Measurements from ENCODE around the gene RASD1. TPM values are rescaled to one million over a fixed set of nuclear protein-coding genes. Genes with fewer than 3 reads are reported as not detected.
A peak's percentile ranks its signal among the peaks of the same experiment; 100 is the strongest.
"Not testable (repeated sequence)": the region's sequence is repeated elsewhere in the genome, so short reads cannot be mapped to it uniquely, and the experiment has no call there.

The RASD1 gene
- total RNA-seq, 1 donor from 2014 or later, result 45.3 TPM

GRCh38 chr17:17462048-17462824 lies 34.0 kb downstream of the RASD1 start:
- no peak for DNase-seq (ENCODE audit: missing footprints)
- intact Hi-C loops (cut with DNase I), result no loop called here
- no peak for ATAC-seq

- intact Hi-C loops (cut with DNase I), result no loop called here
- no peak for DNase-seq (ENCODE audit: missing footprints)
- ATAC-seq, result no peak
These were observed 36.2 kb downstream of the RASD1 start for GRCh38 chr17:17460038-17460437.

GRCh38 chr17:17457680-17458079 lies 38.5 kb downstream of the RASD1 start:
- ATAC-seq (no peak), DNase-seq (ENCODE audit: missing footprints) (no peak)
- intact Hi-C loops (cut with DNase I), result no loop called here

- no peak for DNase-seq (ENCODE audit: missing footprints)
- ATAC-seq, result no peak
- intact Hi-C loops (cut with DNase I), result no loop called here
These were observed 39.9 kb downstream of the RASD1 start for GRCh38 chr17:17456251-17456650.

GRCh38 chr17:17455173-17455572 lies 41.0 kb downstream of the RASD1 start:
- intact Hi-C loops (cut with DNase I), result no loop called here
- DNase-seq (ENCODE audit: missing footprints) (no peak), ATAC-seq (no peak)

- DNase-seq (ENCODE audit: missing footprints); intact Hi-C loops (cut with DNase I); ATAC-seq: not testable (repeated sequence)
These were observed 41.5 kb downstream of the RASD1 start for GRCh38 chr17:17454700-17455099.

GRCh38 chr17:17454276-17454675 lies 41.9 kb downstream of the RASD1 start:
- intact Hi-C loops (cut with DNase I), result no loop called here
- ATAC-seq (no peak), DNase-seq (ENCODE audit: missing footprints) (no peak)

- intact Hi-C loops (cut with DNase I), result no loop called here
- ATAC-seq (no peak), DNase-seq (ENCODE audit: missing footprints) (no peak)
These were observed 43.1 kb downstream of the RASD1 start for GRCh38 chr17:17453088-17453487.

GRCh38 chr17:17448723-17449122 lies 47.5 kb downstream of the RASD1 start:
- intact Hi-C loops (cut with DNase I), result no loop called here
- ATAC-seq, result no peak
- DNase-seq (ENCODE audit: missing footprints), result no peak

GRCh38 chr17:17448076-17448475 lies 48.1 kb downstream of the RASD1 start:
- ATAC-seq (no peak), DNase-seq (ENCODE audit: missing footprints) (no peak)
- intact Hi-C loops (cut with DNase I), result no loop called here

- intact Hi-C loops (cut with DNase I), result no loop called here
- no peak for ATAC-seq
- no peak for DNase-seq (ENCODE audit: missing footprints)
These were observed 48.9 kb downstream of the RASD1 start for GRCh38 chr17:17447264-17447663.

- intact Hi-C loops (cut with DNase I), result no loop called here
- ATAC-seq (no peak), DNase-seq (ENCODE audit: missing footprints) (no peak)
These were observed 49.5 kb downstream of the RASD1 start for GRCh38 chr17:17446666-17447155.

GRCh38 chr17:17445925-17446665 lies 50.1 kb downstream of the RASD1 start:
- intact Hi-C loops (cut with DNase I), result no loop called here
- peak; percentile 23 for ATAC-seq
- DNase-seq (ENCODE audit: missing footprints), result no peak

- intact Hi-C loops (cut with DNase I), result no loop called here
- DNase-seq (ENCODE audit: missing footprints) (no peak), ATAC-seq (no peak)
These were observed 50.8 kb downstream of the RASD1 start for GRCh38 chr17:17445296-17445924.

Other genes with a start within 250 kb of the RASD1 start
- 83.8 TPM for gene COPS3, start 215.1 kb downstream of the RASD1 start, total RNA-seq
- gene NT5M, start 193.0 kb downstream of the RASD1 start, total RNA-seq, result 8.3 TPM
- gene MED9, start 19.4 kb downstream of the RASD1 start, total RNA-seq, result 40.4 TPM
- 18.2 TPM for gene PEMT, start 95.3 kb upstream of the RASD1 start, total RNA-seq
- 31.9 TPM for gene RAI1, start 185.1 kb upstream of the RASD1 start, total RNA-seq

All from Right ventricle myocardium inferior (tissue), 1 donor.